IMR-90 (cell line): ENCODE data around the gene IL6ST.

Experiments used
- FOS ChIP-seq: fragments of 150-350 bp; IDR thresholded peaks from 2 replicates; pipeline ENCODE4 v1.6.1; 2016; ENCODE audit warnings: low read depth, low read length
- MAFK ChIP-seq: IDR thresholded peaks from 2 replicates; pipeline ENCODE4 v1.6.1; 2012; ENCODE audit warnings: low read depth, low read length, improper control_type of control experiment
- MXI1 ChIP-seq: IDR thresholded peaks from 2 replicates; pipeline ENCODE4 v1.6.1; 2012; ENCODE audit warnings: low read depth, mild to moderate bottlenecking, low read length, moderate library complexity, borderline replicate concordance
- RAD21 ChIP-seq: IDR thresholded peaks from 2 replicates; pipeline ENCODE4 v1.6.1; 2012; ENCODE audit warnings: low read length, improper control_type of control experiment
- SMC3 ChIP-seq: fragments of 150-350 bp; IDR thresholded peaks from 2 replicates; pipeline ENCODE4 v1.6.1; 2016; ENCODE audit warnings: low read depth, mild to moderate bottlenecking, antibody characterized with exemption, low read length, moderate library complexity
- TF ChIP-seq, protein P1 (sequence below): conservative IDR thresholded peaks from 2 replicates; pipeline ENCODE4 v1.5.1; 2012; ENCODE audit warnings: mild to moderate bottlenecking, low read depth, low read length, improper control_type of control experiment
- TF ChIP-seq, protein P2 (sequence below): fragments of 150-350 bp; IDR thresholded peaks from 2 replicates; pipeline ENCODE4 v1.6.1; 2017; ENCODE audit warnings: mild to moderate bottlenecking, antibody characterized with exemption, low read length, low read depth

DNA sequence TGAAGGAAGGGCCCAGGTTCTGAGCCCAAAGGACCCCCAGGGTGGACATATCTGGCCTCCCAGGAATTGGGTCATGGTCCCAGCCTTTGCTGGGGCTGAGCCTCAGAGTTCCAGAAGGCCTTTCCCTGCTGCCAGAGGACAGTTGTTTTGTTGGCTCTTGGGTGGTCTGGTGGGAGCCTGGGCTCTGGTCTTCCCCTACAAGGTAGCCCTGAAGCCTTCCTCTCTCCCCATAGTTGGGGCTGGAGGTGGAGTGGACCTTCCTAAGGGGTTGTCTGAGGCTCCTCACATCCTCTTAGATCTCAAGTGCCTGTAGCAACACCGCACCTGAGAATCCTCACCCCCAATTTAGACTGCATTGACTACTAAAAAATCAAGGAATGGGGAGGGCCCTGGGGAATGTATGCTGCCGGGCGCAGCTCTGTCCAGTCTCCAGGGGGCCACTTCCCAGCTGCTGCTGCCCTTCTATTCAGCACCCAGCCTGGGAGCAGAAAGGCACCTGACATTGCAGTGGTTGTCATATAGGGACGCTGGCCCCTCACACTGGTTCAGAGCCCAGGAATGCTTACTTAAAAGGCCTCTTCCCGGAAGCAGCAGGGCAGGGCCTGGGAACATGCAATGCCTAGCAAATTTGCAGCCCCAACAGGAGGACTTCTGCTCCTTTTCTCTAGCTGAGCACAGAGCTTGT, 77.2 kb downstream of the IL6ST start:
- TF ChIP-seq, protein P1, sequence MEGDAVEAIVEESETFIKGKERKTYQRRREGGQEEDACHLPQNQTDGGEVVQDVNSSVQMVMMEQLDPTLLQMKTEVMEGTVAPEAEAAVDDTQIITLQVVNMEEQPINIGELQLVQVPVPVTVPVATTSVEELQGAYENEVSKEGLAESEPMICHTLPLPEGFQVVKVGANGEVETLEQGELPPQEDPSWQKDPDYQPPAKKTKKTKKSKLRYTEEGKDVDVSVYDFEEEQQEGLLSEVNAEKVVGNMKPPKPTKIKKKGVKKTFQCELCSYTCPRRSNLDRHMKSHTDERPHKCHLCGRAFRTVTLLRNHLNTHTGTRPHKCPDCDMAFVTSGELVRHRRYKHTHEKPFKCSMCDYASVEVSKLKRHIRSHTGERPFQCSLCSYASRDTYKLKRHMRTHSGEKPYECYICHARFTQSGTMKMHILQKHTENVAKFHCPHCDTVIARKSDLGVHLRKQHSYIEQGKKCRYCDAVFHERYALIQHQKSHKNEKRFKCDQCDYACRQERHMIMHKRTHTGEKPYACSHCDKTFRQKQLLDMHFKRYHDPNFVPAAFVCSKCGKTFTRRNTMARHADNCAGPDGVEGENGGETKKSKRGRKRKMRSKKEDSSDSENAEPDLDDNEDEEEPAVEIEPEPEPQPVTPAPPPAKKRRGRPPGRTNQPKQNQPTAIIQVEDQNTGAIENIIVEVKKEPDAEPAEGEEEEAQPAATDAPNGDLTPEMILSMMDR, result no peak
- TF ChIP-seq MAFK (no peak), FOS (no peak), MXI1 (no peak), RAD21 (no peak), SMC3 (no peak)
- TF ChIP-seq, protein P2, sequence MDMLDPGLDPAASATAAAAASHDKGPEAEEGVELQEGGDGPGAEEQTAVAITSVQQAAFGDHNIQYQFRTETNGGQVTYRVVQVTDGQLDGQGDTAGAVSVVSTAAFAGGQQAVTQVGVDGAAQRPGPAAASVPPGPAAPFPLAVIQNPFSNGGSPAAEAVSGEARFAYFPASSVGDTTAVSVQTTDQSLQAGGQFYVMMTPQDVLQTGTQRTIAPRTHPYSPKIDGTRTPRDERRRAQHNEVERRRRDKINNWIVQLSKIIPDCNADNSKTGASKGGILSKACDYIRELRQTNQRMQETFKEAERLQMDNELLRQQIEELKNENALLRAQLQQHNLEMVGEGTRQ, result no peak
